ENCODE data around the gene ARAP2. TPM values are rescaled to one million over a fixed set of nuclear protein-coding genes. Genes with fewer than 3 reads are reported as not detected.

ARAP2 gene
- total RNA-seq, 1 donor from 2014 or later = 57.1 TPM

GRCh38 chr4:36220776-36221175, 23.5 kb downstream of the ARAP2 start:
- no peak for DNase-seq (ENCODE audit: low spot score in 2 of 2)
- no peak for FAIRE-seq

GRCh38 chr4:36218121-36218520, 26.2 kb downstream of the ARAP2 start:
- DNase-seq (ENCODE audit: low spot score in 2 of 2) (no peak), FAIRE-seq (no peak)

GRCh38 chr4:36215627-36216026, 28.7 kb downstream of the ARAP2 start:
- DNase-seq (ENCODE audit: low spot score in 2 of 2) = no peak
- FAIRE-seq = no peak

GRCh38 chr4:36214735-36215485, 29.4 kb downstream of the ARAP2 start:
- no peak for FAIRE-seq

GRCh38 chr4:36213977-36214376, 30.3 kb downstream of the ARAP2 start:
- FAIRE-seq (no peak), DNase-seq (ENCODE audit: low spot score in 2 of 2) (no peak)

More at GRCh38 chr4:36214735-36215485, 29.4 kb downstream of the ARAP2 start:
- DNase-seq (ENCODE audit: low spot score in 2 of 2) = no peak

GRCh38 chr4:36211084-36211483, 33.2 kb downstream of the ARAP2 start:
- no peak for DNase-seq (ENCODE audit: low spot score in 2 of 2)
- FAIRE-seq = no peak

GRCh38 chr4:36209941-36210649, 34.2 kb downstream of the ARAP2 start:
- FAIRE-seq (no peak), DNase-seq (ENCODE audit: low spot score in 2 of 2) (no peak)

GRCh38 chr4:36208893-36209473, 35.3 kb downstream of the ARAP2 start:
- FAIRE-seq (no peak), DNase-seq (ENCODE audit: low spot score in 2 of 2) (no peak)

- FAIRE-seq (no peak), DNase-seq (ENCODE audit: low spot score in 2 of 2) (no peak)
These were observed 36.3 kb downstream of the ARAP2 start for GRCh38 chr4:36207831-36208520.

GRCh38 chr4:36207367-36207766, 36.9 kb downstream of the ARAP2 start:
- DNase-seq (ENCODE audit: low spot score in 2 of 2) = no peak
- peak; percentile 69 for FAIRE-seq

- peak; percentile 48 for FAIRE-seq
- DNase-seq (ENCODE audit: low spot score in 2 of 2) = no peak
These were observed 37.6 kb downstream of the ARAP2 start for GRCh38 chr4:36206603-36207311.

- DNase-seq (ENCODE audit: low spot score in 2 of 2) = no peak
- no peak for FAIRE-seq
These were observed 38.3 kb downstream of the ARAP2 start for GRCh38 chr4:36206012-36206411.

GRCh38 chr4:36198861-36199260, 45.5 kb downstream of the ARAP2 start:
- FAIRE-seq = no peak

GRCh38 chr4:36198068-36198808, 46.1 kb downstream of the ARAP2 start:
- FAIRE-seq (no peak), DNase-seq (ENCODE audit: low spot score in 2 of 2) (no peak)

More at GRCh38 chr4:36198861-36199260, 45.5 kb downstream of the ARAP2 start:
- no peak for DNase-seq (ENCODE audit: low spot score in 2 of 2)

- FAIRE-seq (no peak), DNase-seq (ENCODE audit: low spot score in 2 of 2) (no peak)
These were observed 46.8 kb downstream of the ARAP2 start for GRCh38 chr4:36197501-36197900.

- FAIRE-seq = no peak
- no peak for DNase-seq (ENCODE audit: low spot score in 2 of 2)
These were observed 48.0 kb downstream of the ARAP2 start for GRCh38 chr4:36196145-36196913.

- FAIRE-seq (no peak), DNase-seq (ENCODE audit: low spot score in 2 of 2) (no peak)
These were observed 51.4 kb downstream of the ARAP2 start for GRCh38 chr4:36192922-36193321.

GRCh38 chr4:36189511-36190226, 54.6 kb downstream of the ARAP2 start:
- no peak for FAIRE-seq

More at GRCh38 chr4:36189511-36190226, 54.6 kb downstream of the ARAP2 start:
- DNase-seq (ENCODE audit: low spot score in 2 of 2) = no peak

All from frontal cortex (tissue), 4 donors.